Activated CD8-positive, alpha-beta T cell treated with anti-CD3 and anti-CD28 coated beads for 36 hours (primary cell): ENCODE results near the gene TSGA10IP. TPM values are rescaled to one million over a fixed set of nuclear protein-coding genes. Genes with fewer than 3 reads are reported as not detected.

Experiments used
- ATAC-seq: fragments of 200-7000 bp; cut with Tn5 transposase; one replicate; pipeline ENCODE4 v1.10.0; 2021; ENCODE audit warnings: mild to moderate bottlenecking, moderate library complexity
- CTCF ChIA-PET: fragments of 350-600 bp; sonication (Branson Sonifier 250); formaldehyde crosslinking; loops from one replicate; lab custom pipeline; 2021; ENCODE audit warnings: antibody characterized with exemption; lab: Charles Lee
- POLR2A ChIA-PET: fragments of 350-600 bp; sonication (Branson Sonifier 250); formaldehyde crosslinking; loops from one replicate; lab custom pipeline; 2021; ENCODE audit warnings: antibody characterized with exemption; lab: Charles Lee
- DNase-seq: peaks from one replicate; pipeline ENCODE4 v3.0.0-alpha.2; 2020
- H3K27ac Mint-ChIP-seq: one replicate; pipeline ENCODE4 v1.8.0; 2021; ENCODE audit warnings: mild to moderate bottlenecking, mixed read lengths
- H3K27me3 Mint-ChIP-seq: one replicate; pipeline ENCODE4 v1.8.0; 2021; ENCODE audit warnings: mixed read lengths
- H3K36me3 Mint-ChIP-seq: one replicate; pipeline ENCODE4 v1.8.0; 2021; ENCODE audit warnings: low read depth, mixed read lengths
- H3K4me1 Mint-ChIP-seq: one replicate; pipeline ENCODE4 v1.8.0; 2021; ENCODE audit warnings: low read depth, mixed read lengths
- H3K4me3 Mint-ChIP-seq: one replicate; pipeline ENCODE4 v1.8.0; 2021; ENCODE audit warnings: mild to moderate bottlenecking, moderate library complexity, mixed read lengths
- H3K9me3 Mint-ChIP-seq: one replicate; pipeline ENCODE4 v1.8.0; 2021; ENCODE audit warnings: mixed read lengths
- CTCF ChIP-seq: fragments of 200-600 bp; IDR thresholded peaks from one replicate; pipeline ENCODE4 v1.8.0; 2022; ENCODE audit warnings: antibody characterized with exemption, mild to moderate bottlenecking
- intact Hi-C: fragments of 100-400 bp; cut with micrococcal nuclease; formaldehyde crosslinking; loops from one replicate; pipeline ENCODE4 v1.10.0; 2022
- total RNA-seq, 2 experiments: library from RNA; stranded (reverse); gene quantifications; one replicate each; pipeline ENCODE4 v1.2.3, GENCODE V29; 2021

The TSGA10IP gene
- total RNA-seq, 2 experiments from 2014 or later, result not detected

GRCh38 chr11:65937766-65938165 is 7.5 kb upstream of the TSGA10IP start:
- Mint-ChIP-seq H3K36me3 (no peaks in the 10 kb centered on the region), H3K4me1 (peaks cover 3% of the 10 kb centered on the region), H3K9me3 (no peaks in the 10 kb centered on the region), H3K4me3 (no peak overlapping the region), H3K27me3 (no peaks in the 10 kb centered on the region), H3K27ac (no peak overlapping the region)
- intact Hi-C loops, result no loop called here
- ATAC-seq (no peak), DNase-seq (no peak)
- CTCF ChIA-PET, result interaction anchor here (0.7 to 1.5 kb wide), 4 partner anchors 40 to 86 kb away, joined by 3 to 7 read pairs (median 4); no protein-coding TSS in a partner anchor
- TF ChIP-seq CTCF, result no peak
- POLR2A ChIA-PET, result interaction anchor here (1.1 kb wide), 1 partner anchor 9 kb away, joined by 3 read pairs; no protein-coding TSS in a partner anchor

GRCh38 chr11:65941720-65942310 is 3.5 kb upstream of the TSGA10IP start:
- DNase-seq (no peak), ATAC-seq (no peak)
- Mint-ChIP-seq H3K4me3 (no peak overlapping the region), H3K9me3 (no peaks in the 10 kb centered on the region), H3K27ac (no peak overlapping the region), H3K27me3 (no peaks in the 10 kb centered on the region), H3K4me1 (peaks cover 3% of the 10 kb centered on the region), H3K36me3 (no peaks in the 10 kb centered on the region)
- CTCF ChIA-PET, result interaction anchor here (1.1 kb wide), 1 partner anchor 162 kb away, joined by 3 read pairs; no protein-coding TSS in a partner anchor
- POLR2A ChIA-PET, result interaction anchor here (0.6 kb wide), 1 partner anchor 22 kb away, joined by 3 read pairs; no protein-coding TSS in a partner anchor
- TF ChIP-seq CTCF, result no peak
- intact Hi-C loops, result no loop called here

GRCh38 chr11:65942531-65942930 is 2.7 kb upstream of the TSGA10IP start:
- POLR2A ChIA-PET, result no interaction called here

GRCh38 chr11:65944191-65944590 is 1.1 kb upstream of the TSGA10IP start:
- CTCF ChIA-PET, result interaction anchor here (0.8 to 1.5 kb wide), 4 partner anchors 8 to 101 kb away, joined by 3 to 5 read pairs (median 3); no protein-coding TSS in a partner anchor
- Mint-ChIP-seq H3K27me3 (no peaks in the 10 kb centered on the region), H3K4me1 (peaks cover 3% of the 10 kb centered on the region), H3K9me3 (no peaks in the 10 kb centered on the region), H3K27ac (no peak overlapping the region), H3K36me3 (no peaks in the 10 kb centered on the region), H3K4me3 (no peak overlapping the region)
- no peak for TF ChIP-seq CTCF
- POLR2A ChIA-PET, result interaction anchor here (1.0 kb wide), 1 partner anchor 36 kb away, joined by 4 read pairs; no protein-coding TSS in a partner anchor
- ATAC-seq (no peak), DNase-seq (no peak)
- intact Hi-C loops, result no loop called here

More at GRCh38 chr11:65942531-65942930, 2.7 kb upstream of the TSGA10IP start:
- no peak for DNase-seq
- H3K27ac Mint-ChIP-seq, result no peak overlapping the region
- no peak for TF ChIP-seq CTCF
- H3K36me3 Mint-ChIP-seq, result no peaks in the 10 kb centered on the region
- intact Hi-C loops, result no loop called here
- H3K4me1 Mint-ChIP-seq, result peaks cover 3% of the 10 kb centered on the region
- no peak for ATAC-seq
- H3K27me3 Mint-ChIP-seq, result no peaks in the 10 kb centered on the region
- no peaks in the 10 kb centered on the region for H3K9me3 Mint-ChIP-seq
- CTCF ChIA-PET, result interaction anchor here (1.2 kb wide), 1 partner anchor 11 kb away, joined by 3 read pairs; no protein-coding TSS in a partner anchor
- no peak overlapping the region for H3K4me3 Mint-ChIP-seq

GRCh38 chr11:65944767-65945166 is 513 bp upstream of the TSGA10IP start:
- no peak for TF ChIP-seq CTCF
- Mint-ChIP-seq H3K27ac (no peak overlapping the region), H3K36me3 (no peaks in the 10 kb centered on the region), H3K9me3 (no peaks in the 10 kb centered on the region), H3K27me3 (no peaks in the 10 kb centered on the region), H3K4me1 (peaks cover 3% of the 10 kb centered on the region), H3K4me3 (no peak overlapping the region)
- no peak for DNase-seq
- intact Hi-C loops, result no loop called here
- ATAC-seq, result no peak
- ChIA-PET POLR2A (no interaction called here), CTCF (interaction anchor here (0.8 to 1.5 kb wide), 3 partner anchors 54 to 100 kb away, joined by 3 to 5 read pairs (median 3); no protein-coding TSS in a partner anchor)
